Mammary epithelial cell (primary cell): ENCODE results near the gene AKNA.

Source experiments
- EZH2 ChIP-seq: IDR thresholded peaks from 2 replicates; pipeline ENCODE4 v1.6.1; 2012; ENCODE audit warnings: low read length, inconsistent platforms, borderline replicate concordance
- TF ChIP-seq, protein P1 (sequence below), 2 donors: IDR thresholded peaks in 1 of 2; conservative IDR thresholded peaks in 1 of 2; 2 replicates each; pipeline ENCODE4 v1.5.1; 2011 to 2012; ENCODE audit warnings: inconsistent platforms in 2 of 2, low read length in 2 of 2, mild to moderate bottlenecking in 2 of 2, control low read depth in 1 of 2, low read depth in 1 of 2; ENCODE audit not compliant: insufficient read depth in 1 of 2; ENCODE audit errors: extremely low read depth in 1 of 2

DNA sequence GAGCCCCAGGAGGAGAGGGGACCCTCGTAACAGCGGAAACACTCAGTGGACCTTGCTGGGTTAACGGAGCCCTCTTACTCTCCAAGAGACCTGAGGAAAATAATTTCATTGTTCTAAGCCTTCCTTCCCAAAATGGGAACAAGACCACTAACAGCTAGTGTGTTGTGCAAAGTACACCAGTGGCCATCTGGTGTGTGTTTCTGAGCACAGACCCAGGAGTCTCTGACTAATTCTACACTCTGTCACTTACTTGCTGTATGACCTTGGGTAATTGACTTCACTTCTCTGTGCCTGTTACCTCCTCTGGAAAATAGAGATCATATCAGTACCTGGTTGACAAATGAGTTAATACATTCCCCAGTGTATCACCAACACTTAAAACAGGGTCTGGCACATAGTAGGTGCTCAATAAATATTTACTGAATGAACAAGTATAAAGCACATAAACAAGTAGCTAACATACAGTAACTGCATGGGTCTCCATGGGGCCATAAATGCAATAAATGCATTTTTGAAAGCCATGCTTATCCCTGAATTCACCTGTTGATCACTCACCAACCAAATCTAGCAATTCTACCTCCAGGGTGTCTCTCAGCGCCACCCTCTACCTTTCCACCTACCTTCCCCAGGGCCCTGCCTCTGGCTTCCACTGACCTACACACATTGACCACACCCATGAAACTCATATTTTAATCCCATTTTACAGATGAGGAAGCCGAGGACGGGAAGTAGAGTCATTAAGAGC, 44.7 kb upstream of the AKNA start:
- TF ChIP-seq, protein P1, sequence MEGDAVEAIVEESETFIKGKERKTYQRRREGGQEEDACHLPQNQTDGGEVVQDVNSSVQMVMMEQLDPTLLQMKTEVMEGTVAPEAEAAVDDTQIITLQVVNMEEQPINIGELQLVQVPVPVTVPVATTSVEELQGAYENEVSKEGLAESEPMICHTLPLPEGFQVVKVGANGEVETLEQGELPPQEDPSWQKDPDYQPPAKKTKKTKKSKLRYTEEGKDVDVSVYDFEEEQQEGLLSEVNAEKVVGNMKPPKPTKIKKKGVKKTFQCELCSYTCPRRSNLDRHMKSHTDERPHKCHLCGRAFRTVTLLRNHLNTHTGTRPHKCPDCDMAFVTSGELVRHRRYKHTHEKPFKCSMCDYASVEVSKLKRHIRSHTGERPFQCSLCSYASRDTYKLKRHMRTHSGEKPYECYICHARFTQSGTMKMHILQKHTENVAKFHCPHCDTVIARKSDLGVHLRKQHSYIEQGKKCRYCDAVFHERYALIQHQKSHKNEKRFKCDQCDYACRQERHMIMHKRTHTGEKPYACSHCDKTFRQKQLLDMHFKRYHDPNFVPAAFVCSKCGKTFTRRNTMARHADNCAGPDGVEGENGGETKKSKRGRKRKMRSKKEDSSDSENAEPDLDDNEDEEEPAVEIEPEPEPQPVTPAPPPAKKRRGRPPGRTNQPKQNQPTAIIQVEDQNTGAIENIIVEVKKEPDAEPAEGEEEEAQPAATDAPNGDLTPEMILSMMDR (conservative IDR thresholded peaks at IDR 0.05 in 1 of 2, IDR thresholded peaks at IDR 0.05 in 1 of 2; ENCODE audit: extremely low read depth in 1 of 2, insufficient read depth in 1 of 2, low read depth in 1 of 2, low read length in 2 of 2) = no peak
- no peak for TF ChIP-seq EZH2
